ES-I3 (cell line): Measurements from ENCODE around the gene BPIFB2.

Experiments used
- H3K36me3 ChIP-seq: 2 replicates; pipeline ENCODE4 v1.6.1; 2013; ENCODE audit warnings: mild to moderate bottlenecking, low read length, control low read depth, moderate library complexity; ENCODE audit not compliant: insufficient read depth
- H3K4me1 ChIP-seq: 2 replicates; pipeline ENCODE4 v1.6.1; 2013; ENCODE audit warnings: mild to moderate bottlenecking, control low read depth, low read length; ENCODE audit not compliant: insufficient read depth
- H3K9ac ChIP-seq: 2 replicates; pipeline ENCODE4 v1.6.1; 2013; ENCODE audit warnings: low read depth, mild to moderate bottlenecking, low read length, moderate library complexity
- H3K9me3 ChIP-seq: 2 replicates; pipeline ENCODE4 v1.6.1; 2013; ENCODE audit warnings: mild to moderate bottlenecking, low read length, moderate library complexity; ENCODE audit not compliant: control insufficient read depth, insufficient read depth

Gene BPIFB2

GRCh38 chr20:33023439-33024242, 16.1 kb downstream of the BPIFB2 start:
- no peaks in the 10 kb centered on the region for H3K9me3 ChIP-seq
- H3K36me3 ChIP-seq, result no peaks in the 10 kb centered on the region
- H3K9ac ChIP-seq, result no peak overlapping the region
- no peaks in the 10 kb centered on the region for H3K4me1 ChIP-seq

GRCh38 chr20:33024243-33024560, 16.7 kb downstream of the BPIFB2 start:
- H3K4me1 ChIP-seq, result no peaks in the 10 kb centered on the region
- H3K9ac ChIP-seq, result no peak overlapping the region
- H3K36me3 ChIP-seq, result no peaks in the 10 kb centered on the region
- H3K9me3 ChIP-seq, result no peaks in the 10 kb centered on the region

- Histone ChIP-seq H3K4me1 (no peaks in the 10 kb centered on the region), H3K36me3 (no peaks in the 10 kb centered on the region), H3K9me3 (no peaks in the 10 kb centered on the region), H3K9ac (no peak overlapping the region)
Measured at GRCh38 chr20:33024609-33025317, 17.3 kb downstream of the BPIFB2 start.

- Histone ChIP-seq H3K36me3 (no peaks in the 10 kb centered on the region), H3K4me1 (no peaks in the 10 kb centered on the region), H3K9me3 (no peaks in the 10 kb centered on the region), H3K9ac (no peak overlapping the region)
Measured at GRCh38 chr20:33025318-33025876, 17.9 kb downstream of the BPIFB2 start.

- Histone ChIP-seq H3K9me3 (no peaks in the 10 kb centered on the region), H3K4me1 (no peaks in the 10 kb centered on the region), H3K36me3 (no peaks in the 10 kb centered on the region), H3K9ac (no peak overlapping the region)
Measured at GRCh38 chr20:33026072-33026778, 18.7 kb downstream of the BPIFB2 start.

- Histone ChIP-seq H3K9me3 (no peaks in the 10 kb centered on the region), H3K36me3 (no peaks in the 10 kb centered on the region), H3K9ac (no peak overlapping the region), H3K4me1 (no peaks in the 10 kb centered on the region)
Measured at GRCh38 chr20:33026779-33027759, 19.6 kb downstream of the BPIFB2 start.

- Histone ChIP-seq H3K36me3 (no peaks in the 10 kb centered on the region), H3K4me1 (no peaks in the 10 kb centered on the region), H3K9me3 (no peaks in the 10 kb centered on the region), H3K9ac (no peak overlapping the region)
Measured at GRCh38 chr20:33027769-33028751, 20.6 kb downstream of the BPIFB2 start.

- Histone ChIP-seq H3K9me3 (no peaks in the 10 kb centered on the region), H3K4me1 (no peaks in the 10 kb centered on the region), H3K9ac (no peak overlapping the region), H3K36me3 (no peaks in the 10 kb centered on the region)
Measured at GRCh38 chr20:33028875-33029274, 21.4 kb downstream of the BPIFB2 start.

- Histone ChIP-seq H3K4me1 (no peaks in the 10 kb centered on the region), H3K9ac (no peak overlapping the region), H3K9me3 (no peaks in the 10 kb centered on the region)
Measured at GRCh38 chr20:33030076-33030475, 22.6 kb downstream of the BPIFB2 start.

GRCh38 chr20:33030569-33030968, 23.1 kb downstream of the BPIFB2 start:
- H3K4me1 ChIP-seq, result no peaks in the 10 kb centered on the region
- no peak overlapping the region for H3K9ac ChIP-seq
- H3K9me3 ChIP-seq, result no peaks in the 10 kb centered on the region
- no peaks in the 10 kb centered on the region for H3K36me3 ChIP-seq

More at GRCh38 chr20:33030076-33030475, 22.6 kb downstream of the BPIFB2 start:
- H3K36me3 ChIP-seq, result no peaks in the 10 kb centered on the region

- H3K4me1 ChIP-seq, result no peaks in the 10 kb centered on the region
- H3K9me3 ChIP-seq, result no peaks in the 10 kb centered on the region
- H3K36me3 ChIP-seq, result no peaks in the 10 kb centered on the region
- no peak within 1 kb of the TSS for H3K9ac ChIP-seq
Measured at GRCh38 chr20:33031531-33031930, 24.0 kb downstream of the BPIFB2 start, which contains the start of gene BPIFB6. Gene BPIFB6, plus strand, starts transcription at chr20:33031648. Its CDS starts 0 bp downstream, at chr20:33031648.

- H3K9ac ChIP-seq, result no peak overlapping the region
- no peaks in the 10 kb centered on the region for H3K9me3 ChIP-seq
- no peaks in the 10 kb centered on the region for H3K4me1 ChIP-seq
- no peaks in the 10 kb centered on the region for H3K36me3 ChIP-seq
Measured at GRCh38 chr20:33032555-33032954, 25.1 kb downstream of the BPIFB2 start.

GRCh38 chr20:33033381-33033780, 25.9 kb downstream of the BPIFB2 start:
- H3K9me3 ChIP-seq, result no peaks in the 10 kb centered on the region
- H3K9ac ChIP-seq, result no peak overlapping the region
- no peaks in the 10 kb centered on the region for H3K4me1 ChIP-seq
- no peaks in the 10 kb centered on the region for H3K36me3 ChIP-seq
